HepG2 (cell line): ENCODE results near the gene PRRT1B. TPM values are rescaled to one million over a fixed set of nuclear protein-coding genes. Genes with fewer than 3 reads are reported as not detected.

Source experiments
- ATM ChIP-seq: fragments of 450-650 bp; IDR thresholded peaks from 2 replicates; pipeline ENCODE4 v1.7.1; 2017; ENCODE audit warnings: mild to moderate bottlenecking, borderline replicate concordance
- CBX5 ChIP-seq: sonication (generic); formaldehyde crosslinking; IDR thresholded peaks from 2 replicates; pipeline ENCODE4 v1.4.0; 2020; ENCODE audit warnings: missing genetic modification reagents, borderline replicate concordance
- EZH2 ChIP-seq: conservative IDR thresholded peaks from 2 replicates; pipeline ENCODE4 v1.6.1; 2012; ENCODE audit warnings: mild to moderate bottlenecking, low read depth, low read length, moderate library complexity
- GPBP1L1 ChIP-seq: sonication (generic); formaldehyde crosslinking; IDR thresholded peaks from 2 replicates; pipeline ENCODE4 v1.5.0; 2020; ENCODE audit warnings: mild to moderate bottlenecking, missing genetic modification reagents
- HOXA7 ChIP-seq: sonication (generic); formaldehyde crosslinking; IDR thresholded peaks from 2 replicates; pipeline ENCODE4 v1.8.1; 2022; ENCODE audit warnings: mild to moderate bottlenecking, missing genetic modification reagents, moderate library complexity
- PHF8 ChIP-seq: sonication (generic); formaldehyde crosslinking; IDR thresholded peaks from 2 replicates; pipeline ENCODE4 v1.5.0; 2020; ENCODE audit warnings: missing genetic modification reagents
- RFX1 ChIP-seq: fragments of 450-650 bp; IDR thresholded peaks from 2 replicates; pipeline ENCODE4 v1.6.1; 2017
- RNF219 ChIP-seq: sonication (generic); formaldehyde crosslinking; IDR thresholded peaks from 2 replicates; pipeline ENCODE4 v1.5.0; 2020; ENCODE audit warnings: mild to moderate bottlenecking, missing genetic modification reagents
- SRSF9 ChIP-seq: fragments of 200-400 bp; formaldehyde crosslinking; IDR thresholded peaks from 2 replicates; pipeline ENCODE4 v1.6.1; 2018; ENCODE audit warnings: borderline replicate concordance, mild to moderate bottlenecking, low read depth, low read length; ENCODE audit not compliant: insufficient read depth, poor library complexity, severe bottlenecking
- UBTF ChIP-seq: sonication (generic); formaldehyde crosslinking; IDR thresholded peaks from 2 replicates; pipeline ENCODE4 v1.4.0; 2020; ENCODE audit warnings: mild to moderate bottlenecking, missing genetic modification reagents
- ZBTB39 ChIP-seq: sonication (generic); formaldehyde crosslinking; IDR thresholded peaks from 2 replicates; pipeline ENCODE4 v1.5.0; 2020; ENCODE audit warnings: missing genetic modification reagents
- ZNF281 ChIP-seq: sonication (generic); formaldehyde crosslinking; IDR thresholded peaks from 2 replicates; pipeline ENCODE4 v1.4.0; 2020; ENCODE audit warnings: missing genetic modification reagents, borderline replicate concordance
- ZNF30 ChIP-seq: sonication (generic); formaldehyde crosslinking; IDR thresholded peaks from 2 replicates; pipeline ENCODE4 v1.5.0; 2020; ENCODE audit warnings: mild to moderate bottlenecking, missing genetic modification reagents
- ZNF441 ChIP-seq: sonication (generic); formaldehyde crosslinking; IDR thresholded peaks from 2 replicates; pipeline ENCODE4 v1.7.0; 2021; ENCODE audit warnings: missing genetic modification reagents, borderline replicate concordance
- ZNF784 ChIP-seq: sonication (generic); formaldehyde crosslinking; IDR thresholded peaks from 2 replicates; pipeline ENCODE4 v1.5.1; 2020; ENCODE audit warnings: missing genetic modification reagents, mild to moderate bottlenecking, borderline replicate concordance
- polyA plus RNA-seq, 8 experiments: library from polyadenylated mRNA; depleted of rRNA in 3 of 8; stranded (reverse) in 7 of 8; unstranded in 1 of 8; fragments of >200 nt; fragmentation: Illumina TruSeq in 4 of 8; extraction: Trizol in 4 of 8; gene quantifications; 2 replicates each; pipeline versions ENCODE4 v1.2.1 to v1.2.3, GENCODE V29; 2011 to 2016; ENCODE audit warnings: low read depth in 4 of 8, missing spikeins in 1 of 8, mixed read lengths in 1 of 8; ENCODE audit not compliant: insufficient read depth in 1 of 8
- total RNA-seq, 5 experiments: library from RNA; depleted of rRNA; stranded (reverse); fragments of >200 nt; fragmentation: Illumina TruSeq; extraction: Trizol; gene quantifications; 2 replicates each; pipeline ENCODE4 v1.2.3, GENCODE V29; 2016; ENCODE audit warnings: low read depth in 1 of 5

PRRT1B gene
- total and polyA plus RNA-seq, 2 of the 13 experiments (the other 11 are each of a cell fraction or from before 2014, with no cell fraction given): not detected

GRCh38 chr9:131546336-131547084 lies 1.2 kb downstream of the PRRT1B start (continued):
- TF ChIP-seq ZNF441 (CRISPR knock-in tag): no peak
- TF ChIP-seq ZNF30 (CRISPR knock-in tag): no peak
- no peak for TF ChIP-seq UBTF
- no peak for TF ChIP-seq HOXA7
- TF ChIP-seq GPBP1L1 (CRISPR knock-in tag): no peak
- no peak for TF ChIP-seq RNF219 (CRISPR knock-in tag)
- no peak for TF ChIP-seq CBX5 (CRISPR knock-in tag)
- no peak for TF ChIP-seq ZBTB39 (CRISPR knock-in tag)
- no peak for TF ChIP-seq EZH2
- TF ChIP-seq ATM: no peak
- TF ChIP-seq PHF8 (CRISPR knock-in tag): no peak
- TF ChIP-seq ZNF281: no peak
- TF ChIP-seq SRSF9: no peak
- no peak for TF ChIP-seq ZNF784 (CRISPR knock-in tag)
- no peak for TF ChIP-seq RFX1
